GM23248 (cell line): ENCODE measurements around the gene PRMT1. TPM values are rescaled to one million over a fixed set of nuclear protein-coding genes. Genes with fewer than 3 reads are reported as not detected.

Experiments used
- DNase-seq: peaks from one replicate; pipeline ENCODE4 v3.0.0-alpha.2; 2015
- H2AFZ ChIP-seq: fragments of 200-600 bp; sonication (generic); 2 replicates; pipeline ENCODE4 v1.6.1; 2016; ENCODE audit warnings: antibody characterized with exemption
- H3F3A ChIP-seq: fragments of 200-600 bp; sonication (generic); 2 replicates; pipeline ENCODE4 v1.6.1; 2016; ENCODE audit warnings: mild to moderate bottlenecking, antibody characterized with exemption, mixed run types; ENCODE audit not compliant: insufficient read depth
- H3K27ac ChIP-seq: fragments of 200-600 bp; sonication (generic); 2 replicates; pipeline ENCODE4 v1.5.1; 2016; ENCODE audit warnings: mild to moderate bottlenecking
- H3K27me3 ChIP-seq: fragments of 200-600 bp; sonication (generic); replicated peaks from 2 replicates; pipeline ENCODE4 v1.6.1; 2016; ENCODE audit warnings: mild to moderate bottlenecking; ENCODE audit not compliant: insufficient read depth
- H3K36me3 ChIP-seq: fragments of 200-600 bp; sonication (generic); 2 replicates; pipeline ENCODE4 v1.6.1; 2016; ENCODE audit warnings: low read depth, mild to moderate bottlenecking
- H3K4me1 ChIP-seq: fragments of 200-600 bp; sonication (generic); 2 replicates; pipeline ENCODE4 v1.6.1; 2016; ENCODE audit warnings: mild to moderate bottlenecking; ENCODE audit not compliant: insufficient read depth
- H3K4me2 ChIP-seq: fragments of 200-600 bp; sonication (generic); one replicate; pipeline ENCODE4 v1.6.1; 2016; ENCODE audit warnings: mild to moderate bottlenecking; ENCODE audit not compliant: unreplicated experiment
- H3K4me3 ChIP-seq: fragments of 200-600 bp; sonication (generic); 2 replicates; pipeline ENCODE4 v1.5.1; 2016; ENCODE audit warnings: mild to moderate bottlenecking
- H3K79me2 ChIP-seq: fragments of 200-600 bp; sonication (generic); 2 replicates; pipeline ENCODE4 v1.6.1; 2016; ENCODE audit warnings: mild to moderate bottlenecking; ENCODE audit not compliant: insufficient read depth
- H3K9ac ChIP-seq: fragments of 200-600 bp; sonication (generic); 2 replicates; pipeline ENCODE4 v1.6.1; 2016; ENCODE audit warnings: mild to moderate bottlenecking
- H3K9me2 ChIP-seq: fragments of 200-600 bp; sonication (generic); 2 replicates; pipeline ENCODE4 v1.6.1; 2016; ENCODE audit warnings: mixed run types, mild to moderate bottlenecking, moderate library complexity; ENCODE audit not compliant: insufficient read depth
- H3K9me3 ChIP-seq: fragments of 200-600 bp; sonication (generic); one replicate; pipeline ENCODE4 v1.6.1; 2017; ENCODE audit warnings: low read depth
- H4K20me1 ChIP-seq: fragments of 200-600 bp; sonication (generic); 2 replicates; pipeline ENCODE4 v1.6.0; 2016; ENCODE audit not compliant: insufficient read depth
- EZH2 ChIP-seq: fragments of 200-600 bp; sonication (generic); IDR thresholded peaks from 2 replicates; pipeline ENCODE4 v1.6.1; 2018; ENCODE audit warnings: antibody characterized with exemption, mild to moderate bottlenecking; ENCODE audit not compliant: insufficient read depth, poor library complexity, severe bottlenecking
- EZH2phosphoT487 ChIP-seq: fragments of 200-600 bp; sonication (generic); IDR thresholded peaks from 2 replicates; pipeline ENCODE4 v1.6.1; 2018; ENCODE audit warnings: antibody characterized with exemption, moderate library complexity, mild to moderate bottlenecking, low read depth; ENCODE audit not compliant: insufficient read depth
- WGBS, 2 experiments: methylation state at CpG; one replicate each; pipeline ENCODE4 v1.1.6; 2015 to 2017; ENCODE audit warnings: low lambda C conversion rate in 2 of 2, low coverage in 1 of 2; ENCODE audit errors: missing lambda C conversion rate in 2 of 2; 5-methylcytosine and 5-hydroxymethylcytosine counted together
- in situ Hi-C: fragments of 300-500 bp; cut with MboI; formaldehyde crosslinking; loops from 2 replicates; pipeline ENCODE4 v1.15.0; 2020
- polyA plus RNA-seq: library from polyadenylated mRNA; unstranded; fragments of >200 nt; fragmentation: Nextera tagmentation; extraction: Ambion mirVana; gene quantifications from 2 replicates; pipeline ENCODE4 v1.2.1, GENCODE V29; 2016
- total RNA-seq: library from RNA; depleted of rRNA; stranded (reverse); fragments of >200 nt; shearing (Covaris generic); gene quantifications from 2 replicates; pipeline ENCODE4 v1.2.3, GENCODE V29; 2014

PRMT1 gene
- total and polyA plus RNA-seq, 2 experiments from 2014 or later, result 164 to 192 TPM

GRCh38 chr19:49690079-49690655, 13.1 kb downstream of the PRMT1 start:
- Histone ChIP-seq H3K4me3 (peak overlapping the region; percentile 82), H3K4me2 (peak overlapping the region; percentile 93), H3K27me3 (no peaks in the 10 kb centered on the region), H3K4me1 (0 out of 2 replicates have a peak, but pooled peaks cover 4% of the 10 kb centered on the region), H3K27ac (no peak overlapping the region; the same call in 1 of the 2 replicates), H4K20me1 (no peaks in the 10 kb centered on the region), H3K9ac (peak overlapping the region; percentile 57), H3K36me3 (no peaks in the 10 kb centered on the region), H3K79me2 (no peaks in the 10 kb centered on the region), H3K9me3 (no peaks in the 10 kb centered on the region), H3F3A (0 out of 2 replicates have a peak, but pooled peaks cover 5% of the 10 kb centered on the region), H3K9me2 (no peaks in the 10 kb centered on the region), H2AFZ (peak overlapping the region; percentile 94)
- TF ChIP-seq EZH2phosphoT487 (no peak), EZH2 (no peak)
- DNase-seq, result peak; percentile 57
- WGBS, 2 experiments, result 4 to 6% methylated on average over 38 to 39 of the region's 39 CpGs
- in situ Hi-C loops, result no loop called here

- Histone ChIP-seq H3F3A (0 out of 2 replicates have a peak, but pooled peaks cover 5% of the 10 kb centered on the region), H3K4me2 (peak within 1 kb of the TSS; percentile 93), H3K79me2 (no peaks in the 10 kb centered on the region), H3K4me1 (0 out of 2 replicates have a peak, but pooled peaks cover 4% of the 10 kb centered on the region), H3K9ac (peak within 1 kb of the TSS; percentile 57), H3K27me3 (no peaks in the 10 kb centered on the region), H3K9me3 (no peaks in the 10 kb centered on the region), H3K4me3 (peak within 1 kb of the TSS; percentile 82), H3K36me3 (no peaks in the 10 kb centered on the region), H4K20me1 (no peaks in the 10 kb centered on the region), H3K9me2 (no peaks in the 10 kb centered on the region), H3K27ac (no peak within 1 kb of the TSS; the same call in 1 of the 2 replicates), H2AFZ (peak within 1 kb of the TSS; percentile 94)
- DNase-seq, result peak; percentile 91
- in situ Hi-C loops, result no loop called here
- WGBS, 2 experiments, result 1 to 2% methylated on average over 31 to 38 of the region's 38 CpGs
- no peak for TF ChIP-seq EZH2
- no peak for TF ChIP-seq EZH2phosphoT487
Measured at GRCh38 chr19:49690656-49691242, 13.7 kb downstream of the PRMT1 start, which contains the start of gene CPT1C. CPT1C (plus strand) TSS chr19:49691116; CDS start chr19:49692253, 1,137 bp downstream.

- Histone ChIP-seq H3K36me3 (no peaks in the 10 kb centered on the region), H3F3A (0 out of 2 replicates have a peak, but pooled peaks cover 5% of the 10 kb centered on the region), H2AFZ (peak overlapping the region; percentile 94), H3K27me3 (no peaks in the 10 kb centered on the region), H3K4me2 (peak overlapping the region; percentile 93), H3K9me3 (no peaks in the 10 kb centered on the region), H3K9me2 (no peaks in the 10 kb centered on the region), H3K4me3 (peak overlapping the region; percentile 82), H3K4me1 (0 out of 2 replicates have a peak, but pooled peaks cover 4% of the 10 kb centered on the region), H3K79me2 (no peaks in the 10 kb centered on the region), H3K9ac (peak overlapping the region; percentile 57), H3K27ac (no peak overlapping the region), H4K20me1 (no peaks in the 10 kb centered on the region)
- TF ChIP-seq EZH2phosphoT487 (no peak), EZH2 (no peak)
- 20 to 26% methylated on average over 25 to 33 of the region's 39 CpGs for WGBS, 2 experiments
- in situ Hi-C loops, result no loop called here
- peak; percentile 85 for DNase-seq
Measured at GRCh38 chr19:49691243-49692146, 14.4 kb downstream of the PRMT1 start.

- Histone ChIP-seq H3K4me1 (0 out of 2 replicates have a peak, but pooled peaks cover 4% of the 10 kb centered on the region), H3F3A (0 out of 2 replicates have a peak, but pooled peaks cover 5% of the 10 kb centered on the region), H3K79me2 (no peaks in the 10 kb centered on the region), H2AFZ (no peak overlapping the region), H3K9ac (no peak overlapping the region), H3K27me3 (no peaks in the 10 kb centered on the region), H3K4me2 (no peak overlapping the region), H3K36me3 (no peaks in the 10 kb centered on the region), H4K20me1 (no peaks in the 10 kb centered on the region), H3K27ac (no peak overlapping the region), H3K9me2 (no peaks in the 10 kb centered on the region), H3K4me3 (peak overlapping the region; percentile 82), H3K9me3 (no peaks in the 10 kb centered on the region)
- no peak for DNase-seq
- TF ChIP-seq EZH2phosphoT487, result no peak
- no peak for TF ChIP-seq EZH2
- 62 to 75% methylated on average over 13 to 16 of the region's 16 CpGs for WGBS, 2 experiments
- in situ Hi-C loops, result no loop called here
Measured at GRCh38 chr19:49692147-49692506, 15.1 kb downstream of the PRMT1 start.
